DLD1 (cell line): Measurements from ENCODE around the gene TSHZ2.
"Not testable (repeated sequence)": the region's sequence is repeated elsewhere in the genome, so short reads cannot be mapped to it uniquely, and the experiment has no call there.

Source experiments
- in situ Hi-C: cut with HindIII; loops from 2 replicates; pipeline ENCODE4 v1.10.0; 2017; ENCODE audit warnings: low sequenced_read_pairs

TSHZ2 gene

GRCh38 chr20:53364646-53365045, 392.5 kb downstream of the TSHZ2 start:
- in situ Hi-C loops: no loop called here

- in situ Hi-C loops: no loop called here
Measured at GRCh38 chr20:53365076-53365475, 392.9 kb downstream of the TSHZ2 start.

- in situ Hi-C loops: no loop called here
Measured at GRCh38 chr20:53365539-53366075, 393.4 kb downstream of the TSHZ2 start.

- in situ Hi-C loops: not testable (repeated sequence)
Measured at GRCh38 chr20:53366928-53367327, 394.8 kb downstream of the TSHZ2 start.

- in situ Hi-C loops: no loop called here
Measured at GRCh38 chr20:53369871-53370270, 397.7 kb downstream of the TSHZ2 start.

GRCh38 chr20:53370345-53370961, 398.3 kb downstream of the TSHZ2 start:
- in situ Hi-C loops: no loop called here

- in situ Hi-C loops: no loop called here
Measured at GRCh38 chr20:53371216-53371615, 399.1 kb downstream of the TSHZ2 start.

GRCh38 chr20:53376021-53376420, 403.9 kb downstream of the TSHZ2 start:
- in situ Hi-C loops: no loop called here

- in situ Hi-C loops: no loop called here
Measured at GRCh38 chr20:53379014-53379832, 407.1 kb downstream of the TSHZ2 start.

- in situ Hi-C loops: no loop called here
Measured at GRCh38 chr20:53379833-53380120, 407.6 kb downstream of the TSHZ2 start.

GRCh38 chr20:53381568-53382262, 409.6 kb downstream of the TSHZ2 start:
- in situ Hi-C loops: no loop called here

GRCh38 chr20:53382263-53382844, 410.2 kb downstream of the TSHZ2 start:
- in situ Hi-C loops: no loop called here

GRCh38 chr20:53383916-53384315, 411.8 kb downstream of the TSHZ2 start:
- in situ Hi-C loops: no loop called here

GRCh38 chr20:53384392-53384791, 412.2 kb downstream of the TSHZ2 start:
- in situ Hi-C loops: no loop called here

GRCh38 chr20:53385941-53386767, 414.0 kb downstream of the TSHZ2 start:
- in situ Hi-C loops: no loop called here

- in situ Hi-C loops: no loop called here
Measured at GRCh38 chr20:53387983-53388675, 416.0 kb downstream of the TSHZ2 start.

- in situ Hi-C loops: no loop called here
Measured at GRCh38 chr20:53389516-53390300, 417.6 kb downstream of the TSHZ2 start.

- in situ Hi-C loops: no loop called here
Measured at GRCh38 chr20:53390770-53391169, 418.6 kb downstream of the TSHZ2 start.

GRCh38 chr20:53394433-53394832, 422.3 kb downstream of the TSHZ2 start:
- in situ Hi-C loops: no loop called here
